HepG2 (cell line): Measurements from ENCODE around the gene CDYL. TPM values are rescaled to one million over a fixed set of nuclear protein-coding genes. Genes with fewer than 3 reads are reported as not detected.

Source experiments
- ATAC-seq: fragments of 200-7000 bp; cut with Tn5 transposase; 3 replicates; pipeline ENCODE4 v1.9.1; 2020; ENCODE audit warnings: mild to moderate bottlenecking, moderate library complexity
- BruUV-seq: library from RNA; stranded (reverse); fragments of 400-500 nt; replicated peaks from 2 replicates; lab custom pipeline; 2021; lab: Mats Ljungman, UMichigan
- CTCF ChIA-PET: fragments of 300-600 bp; formaldehyde crosslinking; extraction: SDS; loops from one replicate; lab custom pipeline; 2021; ENCODE audit warnings: low total read pairs, inconsistent platforms, low intra/inter-chr PET ratio; lab: Yijun Ruan, JAX
- POLR2A ChIA-PET: fragments of 350-600 bp; sonication (Branson Sonifier 250); formaldehyde crosslinking; loops from one replicate; lab custom pipeline; 2020; ENCODE audit warnings: antibody characterized with exemption, inconsistent platforms; lab: Yijun Ruan, JAX
- DNase-seq: peaks from one replicate; pipeline ENCODE4 v3.0.0-alpha.2; 2015; ENCODE audit warnings: low spot score
- FAIRE-seq: peaks from 3 replicates; lab custom pipeline; 2011; peaks lifted over from hg19 to GRCh38; lab: Jason Lieb, UNC
- H2AFZ ChIP-seq: one replicate; pipeline ENCODE4 v1.6.1; 2011; ENCODE audit warnings: low read length, inconsistent platforms
- H3K27ac ChIP-seq: fragments of 300-600 bp; 3 replicates; pipeline ENCODE4 v1.8.0; 2011; ENCODE audit warnings: mixed run types, mild to moderate bottlenecking, mixed read lengths, low read length, inconsistent platforms; ENCODE audit not compliant: insufficient read depth; ENCODE audit errors: extremely low read length
- H3K27me3 ChIP-seq, 2 experiments: fragments of 200-600 bp in 1 of 2; 2 replicates in 1 of 2; 3 replicates in 1 of 2; pipeline versions ENCODE4 v1.6.0 to v1.8.0; 2011; ENCODE audit warnings: low read length in 2 of 2, mild to moderate bottlenecking in 2 of 2, moderate library complexity in 2 of 2, inconsistent platforms in 1 of 2; ENCODE audit not compliant: insufficient read depth in 2 of 2, control insufficient read depth in 1 of 2
- H3K36me3 ChIP-seq, 2 experiments: fragments of 200-600 bp in 1 of 2; replicated peaks in 1 of 2; 2 replicates in 1 of 2; 3 replicates in 1 of 2; pipeline versions ENCODE4 v1.5.1 to v1.8.0; 2011; ENCODE audit warnings: low read length in 2 of 2, inconsistent platforms in 1 of 2; ENCODE audit not compliant: insufficient read depth in 2 of 2, control insufficient read depth in 1 of 2
- H3K4me1 ChIP-seq: 2 replicates; pipeline ENCODE4 v1.5.1; 2012; ENCODE audit warnings: low read length, inconsistent platforms; ENCODE audit not compliant: insufficient read depth
- H3K4me2 ChIP-seq: 2 replicates; pipeline ENCODE4 v1.6.0; 2011; ENCODE audit warnings: low read depth, low read length, inconsistent platforms
- H3K4me3 ChIP-seq, 3 experiments: fragments of 200-600 bp in 1 of 3; sonication (generic), shearing (Covaris generic) in 1 of 3; replicated peaks in 1 of 3; 2 replicates each; pipeline ENCODE4 v1.5.1; 2011 to 2016; ENCODE audit warnings: low read length in 3 of 3, inconsistent platforms in 2 of 3, low read depth in 2 of 3, mild to moderate bottlenecking in 2 of 3, control low read depth in 1 of 3, mixed read lengths in 1 of 3; ENCODE audit not compliant: insufficient read depth in 1 of 3
- H3K79me2 ChIP-seq: one replicate; pipeline ENCODE4 v1.6.1; 2011; ENCODE audit warnings: low read length, inconsistent platforms; ENCODE audit not compliant: insufficient read depth
- H3K9ac ChIP-seq: 2 replicates; pipeline ENCODE4 v1.6.0; 2011; ENCODE audit warnings: mild to moderate bottlenecking, low read depth, low read length, inconsistent platforms; ENCODE audit not compliant: insufficient read depth
- H3K9me3 ChIP-seq: 2 replicates; pipeline ENCODE4 v1.5.1; 2012; ENCODE audit warnings: mild to moderate bottlenecking, low read length
- H4K20me1 ChIP-seq: 2 replicates; pipeline ENCODE4 v1.6.0; 2011; ENCODE audit warnings: inconsistent platforms, mild to moderate bottlenecking, low read length, moderate library complexity; ENCODE audit not compliant: insufficient read depth
- AFF4 ChIP-seq: sonication (generic); formaldehyde crosslinking; IDR thresholded peaks from 2 replicates; pipeline ENCODE4 v1.4.0; 2020; ENCODE audit warnings: missing genetic modification reagents
- ATM ChIP-seq: fragments of 450-650 bp; IDR thresholded peaks from 2 replicates; pipeline ENCODE4 v1.7.1; 2017; ENCODE audit warnings: mild to moderate bottlenecking, borderline replicate concordance
- PAF1 ChIP-seq: IDR thresholded peaks from 2 replicates; pipeline ENCODE4 v1.6.1; 2016; ENCODE audit warnings: missing genetic modification reagents, missing compliant biosample characterization
- TFDP2 ChIP-seq: sonication (generic); formaldehyde crosslinking; IDR thresholded peaks from 2 replicates; pipeline ENCODE4 v1.4.0; 2020; ENCODE audit warnings: missing genetic modification reagents
- ZBED4 ChIP-seq: sonication (generic); formaldehyde crosslinking; IDR thresholded peaks from 2 replicates; pipeline ENCODE4 v1.4.0; 2020; ENCODE audit warnings: missing genetic modification reagents, borderline replicate concordance
- ZBTB2 ChIP-seq: sonication (generic); formaldehyde crosslinking; IDR thresholded peaks from 2 replicates; pipeline ENCODE4 v1.8.0; 2022; ENCODE audit warnings: low read depth, missing genetic modification reagents
- ZFP36L2 ChIP-seq: sonication (generic); formaldehyde crosslinking; IDR thresholded peaks from 2 replicates; pipeline ENCODE4 v1.4.0; 2020; ENCODE audit warnings: missing genetic modification reagents
- ZNF572 ChIP-seq: sonication (generic); formaldehyde crosslinking; IDR thresholded peaks from 2 replicates; pipeline ENCODE4 v1.5.1; 2020; ENCODE audit warnings: mild to moderate bottlenecking, missing genetic modification reagents
- ZNF607 ChIP-seq: sonication (generic); formaldehyde crosslinking; IDR thresholded peaks from 2 replicates; pipeline ENCODE4 v1.5.1; 2020; ENCODE audit warnings: missing genetic modification reagents, mild to moderate bottlenecking, borderline replicate concordance
- ZXDC ChIP-seq: sonication (generic); formaldehyde crosslinking; IDR thresholded peaks from 2 replicates; pipeline ENCODE4 v1.5.0; 2020; ENCODE audit warnings: mild to moderate bottlenecking, missing genetic modification reagents
- WGBS: methylation state at CpG from one replicate; pipeline ENCODE4 v1.1.6; 2017; ENCODE audit warnings: low lambda C conversion rate; 5-methylcytosine and 5-hydroxymethylcytosine counted together
- in situ Hi-C: cut with HindIII; loops from 2 replicates; pipeline ENCODE4 v1.10.0; 2017; ENCODE audit warnings: low pct_unique_long_range_greater_than_20kb; ENCODE audit not compliant: extremely low pct_ligation_motif_present
- intact Hi-C: fragments of 100-400 bp; cut with micrococcal nuclease; formaldehyde crosslinking; loops from one replicate; pipeline ENCODE4 v1.10.0; 2022; ENCODE audit not compliant: unreplicated experiment
- polyA plus RNA-seq, 8 experiments: library from polyadenylated mRNA; depleted of rRNA in 3 of 8; stranded (reverse) in 7 of 8; unstranded in 1 of 8; fragments of >200 nt; fragmentation: Illumina TruSeq in 4 of 8; extraction: Trizol in 4 of 8; gene quantifications; 2 replicates each; pipeline versions ENCODE4 v1.2.1 to v1.2.3, GENCODE V29; 2011 to 2016; ENCODE audit warnings: low read depth in 4 of 8, missing spikeins in 1 of 8, mixed read lengths in 1 of 8; ENCODE audit not compliant: insufficient read depth in 1 of 8
- total RNA-seq, 5 experiments: library from RNA; depleted of rRNA; stranded (reverse); fragments of >200 nt; fragmentation: Illumina TruSeq; extraction: Trizol; gene quantifications; 2 replicates each; pipeline ENCODE4 v1.2.3, GENCODE V29; 2016; ENCODE audit warnings: low read depth in 1 of 5

The CDYL gene
- total and polyA plus RNA-seq, 2 of the 13 experiments (the other 11 are each of a cell fraction or from before 2014, with no cell fraction given), result 22.8 to 105 TPM

- Histone ChIP-seq H3K9me3 (0 out of 2 replicates have a peak, but pooled peaks cover 5% of the 10 kb centered on the region), H3K27me3 (no peaks in the 10 kb centered on the region), H4K20me1 (no peaks in the 10 kb centered on the region; the same call in 1 of the 2 replicates), H2AFZ (no peak overlapping the region), H3K4me1 (no peaks in the 10 kb centered on the region), H3K27ac (no peak overlapping the region), H3K36me3 (peaks cover 11 to 25% of the 10 kb centered on the region in 2 experiments), H3K79me2 (no peaks in the 10 kb centered on the region), H3K4me2 (no peak overlapping the region), H3K4me3 (no peak overlapping the region), H3K9ac (no peak overlapping the region)
- FAIRE-seq, result no peak
- no peak for DNase-seq
- ChIA-PET CTCF (no interaction called here), POLR2A (no interaction called here)
- no peak for ATAC-seq
- 98% methylated on average over 8 of the region's 8 CpGs for WGBS
- intact Hi-C loops (no loop called here), in situ Hi-C loops (no loop called here)
- no TSS peak for BruUV-seq
- TF ChIP-seq ZBED4, result no peak
- no peak for TF ChIP-seq TFDP2
- no peak for TF ChIP-seq ZXDC (CRISPR knock-in tag)
- no peak for TF ChIP-seq ZBTB2 (CRISPR knock-in tag)
- TF ChIP-seq AFF4, result no peak
- no peak for TF ChIP-seq PAF1 (CRISPR knock-in tag)
- no peak for TF ChIP-seq ZNF607 (CRISPR knock-in tag)
- TF ChIP-seq ATM, result no peak
- no peak for TF ChIP-seq ZFP36L2 (CRISPR knock-in tag)
- TF ChIP-seq ZNF572 (CRISPR knock-in tag), result no peak
Observed at GRCh38 chr6:4896401-4896800, 120.2 kb downstream of the CDYL start.
